ENCODE measurements around the gene UCK2.
A peak's percentile ranks its signal among the peaks of the same experiment; 100 is the strongest.
"Not testable (repeated sequence)": the region's sequence is repeated elsewhere in the genome, so short reads cannot be mapped to it uniquely, and the experiment has no call there.

UCK2 gene

GRCh38 chr1:165827268-165828102 lies at the start of gene UCK2:
Gene UCK2 (plus strand): TSS chr1:165827614. CDS start chr1:165827834, 220 bp downstream.
- DNase-seq (ENCODE audit: low read depth): peak; percentile 37

- not testable (repeated sequence) for DNase-seq (ENCODE audit: low read depth)
These were observed 49.2 kb upstream of the UCK2 start for GRCh38 chr1:165778197-165778596.

- DNase-seq (ENCODE audit: low read depth): not testable (repeated sequence)
These were observed 43.9 kb upstream of the UCK2 start for GRCh38 chr1:165783519-165783918.

- no peak for DNase-seq (ENCODE audit: low read depth)
These were observed 39.7 kb upstream of the UCK2 start for GRCh38 chr1:165787741-165788140.

GRCh38 chr1:165793951-165794350 lies 33.5 kb upstream of the UCK2 start:
- no peak for DNase-seq (ENCODE audit: low read depth)

- DNase-seq (ENCODE audit: low read depth): no peak
These were observed 31.5 kb upstream of the UCK2 start for GRCh38 chr1:165795894-165796293.

- DNase-seq (ENCODE audit: low read depth): no peak
These were observed 28.0 kb upstream of the UCK2 start for GRCh38 chr1:165799387-165799786.

GRCh38 chr1:165804513-165804912 lies 22.9 kb upstream of the UCK2 start:
- DNase-seq (ENCODE audit: low read depth): not testable (repeated sequence)

GRCh38 chr1:165807613-165808012 lies 19.8 kb upstream of the UCK2 start:
- DNase-seq (ENCODE audit: low read depth): no peak

GRCh38 chr1:165815725-165816124 lies 11.7 kb upstream of the UCK2 start:
- no peak for DNase-seq (ENCODE audit: low read depth)

- DNase-seq (ENCODE audit: low read depth): no peak
These were observed 11.3 kb upstream of the UCK2 start for GRCh38 chr1:165816157-165816556.

GRCh38 chr1:165816826-165817497 lies 10.5 kb upstream of the UCK2 start:
- DNase-seq (ENCODE audit: low read depth): no peak

GRCh38 chr1:165823552-165824268 lies 3.7 kb upstream of the UCK2 start:
- no peak for DNase-seq (ENCODE audit: low read depth)

- no peak for DNase-seq (ENCODE audit: low read depth)
These were observed 3.2 kb upstream of the UCK2 start for GRCh38 chr1:165824269-165824643.

- DNase-seq (ENCODE audit: low read depth): no peak
These were observed 698 bp upstream of the UCK2 start for GRCh38 chr1:165826565-165827267.

GRCh38 chr1:165828103-165828668 lies 772 bp downstream of the UCK2 start:
- peak; percentile 14 for DNase-seq (ENCODE audit: low read depth)

GRCh38 chr1:165828669-165829329 lies 1.4 kb downstream of the UCK2 start:
- no peak for DNase-seq (ENCODE audit: low read depth)

GRCh38 chr1:165829888-165830287 lies 2.5 kb downstream of the UCK2 start:
- no peak for DNase-seq (ENCODE audit: low read depth)

GRCh38 chr1:165831146-165831545 lies 3.7 kb downstream of the UCK2 start:
- no peak for DNase-seq (ENCODE audit: low read depth)

GRCh38 chr1:165832902-165833301 lies 5.5 kb downstream of the UCK2 start:
- no peak for DNase-seq (ENCODE audit: low read depth)

- no peak for DNase-seq (ENCODE audit: low read depth)
These were observed 5.9 kb downstream of the UCK2 start for GRCh38 chr1:165833358-165833757.

All from stimulated activated CD8-positive, alpha-beta memory T cell treated with anti-CD3 and anti-CD28 coated beads, Interleukin-7, amount 100 ng/mL, for 24 hours (primary cell).